SK-N-SH (cell line): Measurements from ENCODE around the gene FGGY. TPM values are rescaled to one million over a fixed set of nuclear protein-coding genes. Genes with fewer than 3 reads are reported as not detected.

ENCODE experiments used
- CTCF ChIA-PET: fragments of 300-600, 350-600 bp; formaldehyde crosslinking; extraction: SDS; loops from one replicate; lab custom pipeline; 2021; lab: Yijun Ruan, JAX
- POLR2A ChIA-PET: fragments of 350-600 bp; sonication (Branson Sonifier 250); formaldehyde crosslinking; extraction: SDS; loops from one replicate; lab custom pipeline; 2020; ENCODE audit warnings: antibody characterized with exemption, inconsistent platforms; lab: Yijun Ruan, JAX
- DNase-seq: peaks from one replicate; pipeline ENCODE4 v3.0.0; 2012
- H2AFZ ChIP-seq: fragments of 200-600 bp; sonication (generic); 2 replicates; pipeline ENCODE4 v1.8.1; 2016; ENCODE audit warnings: antibody characterized with exemption, mild to moderate bottlenecking, low read depth
- H3F3A ChIP-seq: fragments of 200-600 bp; sonication (generic); replicated peaks from 2 replicates; pipeline ENCODE3; 2016; ENCODE audit warnings: antibody characterized with exemption, mild to moderate bottlenecking; ENCODE audit not compliant: insufficient read depth
- H3K27ac ChIP-seq, 2 experiments: fragments of 200-500 bp in 1 of 2; fragments of 200-600 bp in 1 of 2; sonication (Bioruptor generic) in 1 of 2; sonication (generic), shearing (Covaris generic) in 1 of 2; 2 replicates each; pipeline versions ENCODE4 v1.5.1 to v1.6.1; 2014 to 2016; ENCODE audit warnings: low read depth in 2 of 2, inconsistent platforms in 1 of 2, low read length in 1 of 2, mild to moderate bottlenecking in 1 of 2, mixed read lengths in 1 of 2
- H3K27me3 ChIP-seq: fragments of 200-600 bp; sonication (generic), shearing (Covaris generic); 2 replicates; pipeline ENCODE4 v1.6.1; 2016; ENCODE audit warnings: mixed run types; ENCODE audit not compliant: insufficient read depth
- H3K36me3 ChIP-seq, 2 experiments: fragments of 200-500 bp in 1 of 2; fragments of 200-600 bp in 1 of 2; sonication (Bioruptor generic) in 1 of 2; sonication (generic) in 1 of 2; replicated peaks in 1 of 2; 2 replicates each; pipeline versions ENCODE3 to v1.5.1; 2014 to 2016; ENCODE audit warnings: low read length in 1 of 2, mild to moderate bottlenecking in 1 of 2; ENCODE audit not compliant: insufficient read depth in 2 of 2, control insufficient read depth in 1 of 2
- H3K4me1 ChIP-seq, 2 experiments: fragments of 200-500 bp in 1 of 2; fragments of 200-600 bp in 1 of 2; sonication (Bioruptor generic) in 1 of 2; sonication (generic), shearing (Covaris generic) in 1 of 2; 2 replicates each; pipeline versions ENCODE4 v1.5.1 to v1.6.1; 2014 to 2016; ENCODE audit warnings: low read depth in 1 of 2, low read length in 1 of 2, mixed run types in 1 of 2; ENCODE audit not compliant: insufficient read depth in 2 of 2, control insufficient read depth in 1 of 2
- H3K4me2 ChIP-seq: fragments of 200-600 bp; sonication (generic), shearing (Covaris generic); 2 replicates; pipeline ENCODE4 v1.6.1; 2017; ENCODE audit warnings: mixed run types
- H3K4me3 ChIP-seq, 2 experiments: fragments of 200-500 bp in 1 of 2; fragments of 200-600 bp in 1 of 2; sonication (Bioruptor generic) in 1 of 2; sonication (generic), shearing (Covaris generic) in 1 of 2; 2 replicates each; pipeline versions ENCODE4 v1.5.1 to v1.8.1; 2014 to 2016; ENCODE audit warnings: low read depth in 2 of 2, inconsistent platforms in 1 of 2, low read length in 1 of 2, mild to moderate bottlenecking in 1 of 2, mixed read lengths in 1 of 2, moderate library complexity in 1 of 2
- H3K79me2 ChIP-seq: fragments of 200-600 bp; sonication (generic); 2 replicates; pipeline ENCODE4 v1.8.1; 2017; ENCODE audit warnings: mild to moderate bottlenecking; ENCODE audit not compliant: insufficient read depth
- H3K9ac ChIP-seq: fragments of 200-600 bp; sonication (generic); 2 replicates; pipeline ENCODE4 v1.6.1; 2017; ENCODE audit warnings: mixed run types
- H3K9me2 ChIP-seq: fragments of 200-600 bp; sonication (generic); 2 replicates; pipeline ENCODE4 v1.6.1; 2017; ENCODE audit warnings: mixed run types
- H3K9me3 ChIP-seq: fragments of 200-600 bp; sonication (generic); 2 replicates; pipeline ENCODE4 v1.6.1; 2017; ENCODE audit warnings: mixed run types, mild to moderate bottlenecking, moderate library complexity
- H4K20me1 ChIP-seq: fragments of 200-600 bp; sonication (generic); 2 replicates; pipeline ENCODE4 v1.6.1; 2017; ENCODE audit warnings: mild to moderate bottlenecking, mixed run types; ENCODE audit not compliant: insufficient read depth
- CTCF ChIP-seq: fragments of 200-600 bp; sonication (generic); IDR thresholded peaks from 2 replicates; pipeline ENCODE4 v1.6.1; 2017; ENCODE audit warnings: antibody characterized with exemption, mild to moderate bottlenecking, moderate library complexity
- EP300 ChIP-seq, 2 experiments: IDR thresholded peaks; 2 replicates each; pipeline versions ENCODE4 v1.4.0 to v1.6.1; 2012; ENCODE audit warnings: borderline replicate concordance in 1 of 2, low read depth in 1 of 2, low read length in 1 of 2
- EZH2phosphoT487 ChIP-seq: fragments of 200-600 bp; sonication (generic); IDR thresholded peaks from 2 replicates; pipeline ENCODE4 v1.6.1; 2017; ENCODE audit warnings: low read depth, mixed run types, mild to moderate bottlenecking, antibody characterized with exemption, moderate library complexity, borderline replicate concordance
- FOXM1 ChIP-seq: IDR thresholded peaks from 2 replicates; pipeline ENCODE4 v1.4.0; 2012; ENCODE audit warnings: low read depth, mild to moderate bottlenecking
- GABPA ChIP-seq: IDR thresholded peaks from 2 replicates; pipeline ENCODE4 v1.4.0; 2012; ENCODE audit warnings: low read depth, mild to moderate bottlenecking
- IRF3 ChIP-seq: fragments of 150-350 bp; IDR thresholded peaks from 2 replicates; pipeline ENCODE4 v1.6.1; 2016; ENCODE audit warnings: mild to moderate bottlenecking, low read depth, low read length
- MEF2A ChIP-seq: IDR thresholded peaks from 2 replicates; pipeline ENCODE4 v1.4.0; 2012; ENCODE audit warnings: low read depth, borderline replicate concordance
- RAD21 ChIP-seq: IDR thresholded peaks from 2 replicates; pipeline ENCODE4 v1.6.1; 2012; ENCODE audit warnings: mild to moderate bottlenecking, low read length
- REST ChIP-seq: IDR thresholded peaks from 2 replicates; pipeline ENCODE4 v1.6.1; 2012; ENCODE audit warnings: mild to moderate bottlenecking, low read depth, low read length, moderate library complexity
- RFX5 ChIP-seq: IDR thresholded peaks from 2 replicates; pipeline ENCODE4 v1.6.1; 2012; ENCODE audit warnings: mild to moderate bottlenecking, improper control_type of control experiment, low read length
- SMC3 ChIP-seq: IDR thresholded peaks from 2 replicates; pipeline ENCODE4 v1.6.1; 2012; ENCODE audit warnings: low read depth, low read length, improper control_type of control experiment
- TAF1 ChIP-seq: IDR thresholded peaks from 2 replicates; pipeline ENCODE4 v1.6.1; 2012; ENCODE audit warnings: low read depth, mild to moderate bottlenecking, low read length, moderate library complexity, borderline replicate concordance
- TCF12 ChIP-seq: IDR thresholded peaks from 2 replicates; pipeline ENCODE4 v1.4.0; 2012
- TEAD4 ChIP-seq: IDR thresholded peaks from 2 replicates; pipeline ENCODE4 v1.4.0; 2012; ENCODE audit warnings: mild to moderate bottlenecking, borderline replicate concordance; ENCODE audit not compliant: insufficient read depth
- USF1 ChIP-seq: IDR thresholded peaks from 2 replicates; pipeline ENCODE4 v1.4.0; 2012; ENCODE audit warnings: low read depth, borderline replicate concordance
- WGBS: methylation state at CpG from one replicate; pipeline ENCODE4 v1.1.6; 2017; ENCODE audit warnings: low lambda C conversion rate; 5-methylcytosine and 5-hydroxymethylcytosine counted together
- polyA plus RNA-seq, 3 experiments: library from polyadenylated mRNA; depleted of rRNA; stranded (reverse); fragments of >200 nt; gene quantifications; 2 replicates each; pipeline ENCODE4 v1.2.3, GENCODE V29; 2012

Gene FGGY
- polyA plus RNA-seq, 1 of the 3 experiments (the other 2 are of a cell fraction), result 10.3 TPM

GRCh38 chr1:59742526-59742925, 445.6 kb downstream of the FGGY start:
- ChIA-PET CTCF (interaction anchor here (1.2 to 1.3 kb wide), 2 partner anchors 17 to 205 kb away, joined by 3 read pairs; no protein-coding TSS in a partner anchor), POLR2A (no interaction called here)
- Histone ChIP-seq H3K9me2 (no peaks in the 10 kb centered on the region), H3K9me3 (no peaks in the 10 kb centered on the region), H3F3A (no peaks in the 10 kb centered on the region), H3K4me1 (peaks cover 8% of the 10 kb centered on the region in 2 experiments; a peak in 3 of 4 replicates), H3K27me3 (no peaks in the 10 kb centered on the region), H3K4me3 (no peak overlapping the region), H3K36me3 (no peaks in the 10 kb centered on the region), H3K27ac (no peak overlapping the region), H3K9ac (no peak overlapping the region), H4K20me1 (no peaks in the 10 kb centered on the region), H3K4me2 (no peak overlapping the region), H3K79me2 (no peaks in the 10 kb centered on the region), H2AFZ (no peak overlapping the region)
- 62% methylated on average over 2 of the region's 2 CpGs for WGBS
- TF ChIP-seq EP300 (IDR thresholded peaks at IDR 0.05; ENCODE audit: borderline replicate concordance in 1 of 2, low read depth in 1 of 2, low read length in 1 of 2) (no peak), CTCF (no peak), TCF12 (no peak), EZH2phosphoT487 (no peak), RAD21 (no peak), TAF1 (no peak), MEF2A (no peak), SMC3 (no peak), FOXM1 (no peak)
- no peak for DNase-seq

GRCh38 chr1:59743324-59744091, 446.6 kb downstream of the FGGY start:
- Histone ChIP-seq H4K20me1 (no peaks in the 10 kb centered on the region), H3K4me2 (no peak overlapping the region), H3K27ac (no peak overlapping the region), H3K4me3 (no peak overlapping the region), H3K9me2 (no peaks in the 10 kb centered on the region), H3K9me3 (no peaks in the 10 kb centered on the region), H3K36me3 (no peaks in the 10 kb centered on the region), H3K27me3 (no peaks in the 10 kb centered on the region), H2AFZ (no peak overlapping the region), H3F3A (no peaks in the 10 kb centered on the region), H3K4me1 (peaks cover 4 to 8% of the 10 kb centered on the region in 2 experiments; a peak in 3 of 4 replicates), H3K9ac (no peak overlapping the region), H3K79me2 (no peaks in the 10 kb centered on the region)
- no peak for DNase-seq
- 95% methylated on average over 3 of the region's 3 CpGs for WGBS
- TF ChIP-seq IRF3 (no peak), FOXM1 (no peak), USF1 (no peak), TAF1 (no peak), MEF2A (no peak), TCF12 (no peak), TEAD4 (no peak), GABPA (no peak), EZH2phosphoT487 (no peak), REST (no peak), RFX5 (no peak), EP300 (IDR thresholded peaks at IDR 0.05; ENCODE audit: borderline replicate concordance in 1 of 2, low read depth in 1 of 2, low read length in 1 of 2) (no peak)
- CTCF ChIA-PET, result interaction anchor here (0.7 to 1.3 kb wide), 3 partner anchors 16 to 970 kb away, joined by 3 to 4 read pairs (median 3); no protein-coding TSS in a partner anchor
- POLR2A ChIA-PET, result no interaction called here
